HL-60 (cell line): ENCODE results near the gene FOXP4.

Source experiments
- CTCF ChIP-seq: IDR thresholded peaks from one replicate; pipeline ENCODE4 v1.5.1; 2011; ENCODE audit warnings: low read length, control low read depth, inconsistent platforms; ENCODE audit not compliant: insufficient read depth
- REST ChIP-seq: IDR thresholded peaks from 2 replicates; pipeline ENCODE4 v1.6.1; 2012; ENCODE audit warnings: low read depth; ENCODE audit not compliant: insufficient replicate concordance

- no peak for TF ChIP-seq CTCF
- no peak for TF ChIP-seq REST
These were observed 7.5 kb upstream of the FOXP4 start for GRCh38 chr6:41538556-41539182.
